DOHH2 (cell line): ENCODE measurements around the gene ATXN7.

ENCODE experiments used
- H3F3A ChIP-seq: fragments of 200-600 bp; sonication (generic), shearing (Covaris generic); 2 replicates; pipeline ENCODE4 v1.6.0; 2016; ENCODE audit warnings: antibody characterized with exemption, mild to moderate bottlenecking; ENCODE audit not compliant: control insufficient read depth, insufficient read depth
- H3K27ac ChIP-seq: fragments of 200-600 bp; sonication (generic); 2 replicates; pipeline ENCODE4 v1.5.1; 2014; ENCODE audit warnings: low read depth, mild to moderate bottlenecking, low read length, moderate library complexity
- H3K27me3 ChIP-seq: fragments of 200-600 bp; sonication (generic); 2 replicates; pipeline ENCODE4 v1.6.1; 2014; ENCODE audit warnings: mild to moderate bottlenecking, low read length, mixed read lengths; ENCODE audit not compliant: control insufficient read depth
- H3K36me3 ChIP-seq: fragments of 200-600 bp; sonication (generic); 2 replicates; pipeline ENCODE4 v1.6.1; 2014; ENCODE audit warnings: mild to moderate bottlenecking, low read length, moderate library complexity, mixed read lengths; ENCODE audit not compliant: control insufficient read depth
- H3K4me1 ChIP-seq: fragments of 200-600 bp; sonication (generic); 2 replicates; pipeline ENCODE4 v1.6.1; 2014; ENCODE audit warnings: mild to moderate bottlenecking, low read length, mixed read lengths; ENCODE audit not compliant: control insufficient read depth
- H3K4me2 ChIP-seq: fragments of 200-600 bp; sonication (generic); 2 replicates; pipeline ENCODE4 v1.6.0; 2014; ENCODE audit warnings: mild to moderate bottlenecking, low read length, moderate library complexity
- H3K4me3 ChIP-seq: fragments of 200-600 bp; sonication (generic); 2 replicates; pipeline ENCODE4 v1.5.1; 2014; ENCODE audit warnings: mild to moderate bottlenecking, low read length, mixed read lengths
- H3K79me2 ChIP-seq: fragments of 200-600 bp; sonication (generic); 2 replicates; pipeline ENCODE4 v1.6.1; 2014; ENCODE audit warnings: mild to moderate bottlenecking, low read length, mixed read lengths; ENCODE audit not compliant: control insufficient read depth
- H3K9me2 ChIP-seq: fragments of 200-600 bp; sonication (generic); replicated peaks from 2 replicates; pipeline ENCODE4 v1.6.1; 2014; ENCODE audit warnings: mild to moderate bottlenecking, low read length, mixed read lengths; ENCODE audit not compliant: control insufficient read depth
- H3K9me3 ChIP-seq: fragments of 200-600 bp; sonication (generic); 2 replicates; pipeline ENCODE4 v1.6.1; 2014; ENCODE audit warnings: antibody characterized with exemption, low read length, mixed read lengths; ENCODE audit not compliant: control insufficient read depth, insufficient read depth
- H4K20me1 ChIP-seq: fragments of 200-600 bp; sonication (generic); 2 replicates; pipeline ENCODE4 v1.6.0; 2014; ENCODE audit warnings: low read depth, mild to moderate bottlenecking, antibody characterized with exemption, low read length, moderate library complexity; ENCODE audit not compliant: control insufficient read depth, insufficient read depth
- EZH2phosphoT487 ChIP-seq: fragments of 200-600 bp; sonication (generic); IDR thresholded peaks from 2 replicates; pipeline ENCODE4 v1.6.1; 2017; ENCODE audit warnings: borderline replicate concordance, mild to moderate bottlenecking, antibody characterized with exemption, low read length, moderate library complexity, mixed read lengths
- TF ChIP-seq, protein P1 (sequence below): fragments of 200-600 bp; sonication (generic); IDR thresholded peaks from one replicate; pipeline ENCODE4 v1.5.1; 2014; ENCODE audit warnings: antibody characterized with exemption, mild to moderate bottlenecking, low read depth, low read length; ENCODE audit not compliant: poor library complexity, severe bottlenecking

Gene ATXN7

DNA sequence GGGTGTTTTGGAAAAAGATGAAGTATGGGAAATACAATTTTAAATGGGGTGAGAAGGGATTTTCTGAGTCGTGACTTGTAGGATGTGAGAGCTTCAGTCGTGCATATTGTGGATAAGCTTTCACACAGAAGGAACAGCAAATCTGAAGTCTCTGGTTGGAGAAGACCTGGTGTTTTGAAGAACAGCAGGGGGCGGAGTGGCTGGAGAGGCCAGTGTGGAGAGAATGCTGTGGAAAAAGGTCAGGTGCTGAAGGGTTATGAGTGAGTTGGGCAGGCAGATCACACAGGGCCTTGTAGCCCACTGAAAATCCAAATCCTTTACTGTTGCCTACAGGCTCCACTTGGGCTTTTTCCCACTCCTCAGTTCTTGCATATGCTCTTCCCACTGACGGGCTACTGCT, 62.6 kb downstream of the ATXN7 start:
- peaks cover 60% of the 10 kb centered on the region for H3K79me2 ChIP-seq
- no peak overlapping the region for H3K27ac ChIP-seq
- peaks cover 57% of the 10 kb centered on the region for H3K36me3 ChIP-seq
- H3K9me2 ChIP-seq = no peaks in the 10 kb centered on the region
- no peaks in the 10 kb centered on the region for H3K27me3 ChIP-seq
- no peak overlapping the region for H3K4me3 ChIP-seq
- no peak for TF ChIP-seq EZH2phosphoT487
- TF ChIP-seq, protein P1, sequence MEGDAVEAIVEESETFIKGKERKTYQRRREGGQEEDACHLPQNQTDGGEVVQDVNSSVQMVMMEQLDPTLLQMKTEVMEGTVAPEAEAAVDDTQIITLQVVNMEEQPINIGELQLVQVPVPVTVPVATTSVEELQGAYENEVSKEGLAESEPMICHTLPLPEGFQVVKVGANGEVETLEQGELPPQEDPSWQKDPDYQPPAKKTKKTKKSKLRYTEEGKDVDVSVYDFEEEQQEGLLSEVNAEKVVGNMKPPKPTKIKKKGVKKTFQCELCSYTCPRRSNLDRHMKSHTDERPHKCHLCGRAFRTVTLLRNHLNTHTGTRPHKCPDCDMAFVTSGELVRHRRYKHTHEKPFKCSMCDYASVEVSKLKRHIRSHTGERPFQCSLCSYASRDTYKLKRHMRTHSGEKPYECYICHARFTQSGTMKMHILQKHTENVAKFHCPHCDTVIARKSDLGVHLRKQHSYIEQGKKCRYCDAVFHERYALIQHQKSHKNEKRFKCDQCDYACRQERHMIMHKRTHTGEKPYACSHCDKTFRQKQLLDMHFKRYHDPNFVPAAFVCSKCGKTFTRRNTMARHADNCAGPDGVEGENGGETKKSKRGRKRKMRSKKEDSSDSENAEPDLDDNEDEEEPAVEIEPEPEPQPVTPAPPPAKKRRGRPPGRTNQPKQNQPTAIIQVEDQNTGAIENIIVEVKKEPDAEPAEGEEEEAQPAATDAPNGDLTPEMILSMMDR = peak; percentile 17
- peaks cover 13% of the 10 kb centered on the region; the same call in 1 of the 2 replicates for H4K20me1 ChIP-seq
- no peaks in the 10 kb centered on the region for H3K9me3 ChIP-seq
- H3K4me1 ChIP-seq = peaks cover 45% of the 10 kb centered on the region
- H3F3A ChIP-seq = peaks cover 17% of the 10 kb centered on the region
- no peak overlapping the region for H3K4me2 ChIP-seq

DNA sequence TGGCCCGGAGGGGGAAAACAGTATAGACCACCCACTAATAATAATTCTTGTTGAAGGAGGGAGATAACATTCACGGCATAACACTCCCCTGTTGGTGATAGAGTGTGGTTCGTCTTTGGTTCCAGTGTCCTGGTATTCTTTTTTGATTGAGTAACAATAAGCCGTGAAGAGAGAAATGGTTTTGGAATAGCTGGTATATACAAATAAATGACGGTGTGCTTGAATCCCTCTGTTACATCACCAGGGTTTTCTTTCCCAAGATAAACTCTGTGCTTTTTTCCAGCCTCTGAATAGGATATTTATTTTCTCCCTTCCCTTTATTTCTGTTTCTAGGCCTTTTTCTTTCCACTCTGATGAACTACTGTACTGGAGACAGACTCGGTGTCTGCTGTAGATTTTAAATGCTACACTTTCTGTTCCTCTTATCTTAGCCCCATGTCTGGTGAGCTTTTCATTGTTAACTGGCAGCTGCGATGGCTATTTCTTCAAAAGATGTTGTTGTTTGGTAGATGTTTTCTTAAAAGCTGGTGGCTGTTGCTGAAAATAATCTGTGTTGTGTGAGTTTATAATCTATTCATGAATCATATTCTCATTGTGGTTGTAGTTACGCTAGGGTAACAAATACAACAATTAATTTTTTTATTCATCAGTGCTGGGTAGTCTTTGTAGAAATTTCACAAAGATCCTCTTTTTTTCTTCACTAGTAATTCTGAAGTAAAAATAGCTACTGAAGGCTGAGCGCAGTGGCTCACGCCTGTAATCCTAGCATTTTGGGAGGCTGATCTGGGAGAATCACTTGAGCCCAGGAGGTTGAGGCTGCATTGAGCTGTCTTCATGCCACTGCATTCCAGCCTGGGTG, 64.0 kb downstream of the ATXN7 start:
- H4K20me1 ChIP-seq = peaks cover 17% of the 10 kb centered on the region; the same call in 1 of the 2 replicates
- H3K27ac ChIP-seq = peak overlapping the region; percentile 80
- H3K4me1 ChIP-seq = peaks cover 45% of the 10 kb centered on the region
- H3K4me3 ChIP-seq = peak overlapping the region; percentile 40
- H3K9me2 ChIP-seq = no peaks in the 10 kb centered on the region
- H3K36me3 ChIP-seq = peaks cover 51% of the 10 kb centered on the region
- peak overlapping the region; percentile 49 for H3K4me2 ChIP-seq
- H3F3A ChIP-seq = peaks cover 10% of the 10 kb centered on the region
- peaks cover 71% of the 10 kb centered on the region for H3K79me2 ChIP-seq
- no peaks in the 10 kb centered on the region for H3K27me3 ChIP-seq
- no peaks in the 10 kb centered on the region for H3K9me3 ChIP-seq
- TF ChIP-seq, protein P1 = no peak
- TF ChIP-seq EZH2phosphoT487 = no peak

DNA sequence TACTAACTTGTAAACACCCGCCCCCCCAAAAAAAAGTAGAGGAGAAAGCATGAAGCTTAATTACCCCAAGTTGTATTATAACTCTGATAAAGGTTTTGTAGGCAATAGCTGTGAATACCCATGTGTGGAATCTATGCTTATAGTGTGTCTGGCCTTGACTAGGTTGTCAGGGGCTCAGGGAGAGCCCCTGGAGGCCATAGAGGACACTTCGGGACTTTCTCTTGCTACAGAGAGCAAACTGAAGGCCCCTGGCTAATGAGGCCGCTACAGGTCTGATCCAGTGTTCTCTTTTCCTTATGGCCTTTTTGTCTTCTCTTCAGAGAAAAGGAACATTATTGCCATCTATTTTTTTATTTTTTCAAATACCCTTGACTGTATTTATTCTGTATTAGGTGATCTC, 67.6 kb downstream of the ATXN7 start:
- Histone ChIP-seq H3K36me3 (peaks cover 44% of the 10 kb centered on the region), H3K4me1 (peaks cover 60% of the 10 kb centered on the region)
- no peak for TF ChIP-seq EZH2phosphoT487
- TF ChIP-seq, protein P1 = peak; percentile 9

More for the DNA sequence above, 67.6 kb downstream of the ATXN7 start:
- Histone ChIP-seq H3K79me2 (peaks cover 86% of the 10 kb centered on the region), H3K9me2 (no peaks in the 10 kb centered on the region), H3K4me3 (no peak overlapping the region), H3K27ac (no peak overlapping the region), H4K20me1 (peaks cover 23% of the 10 kb centered on the region; the same call in 1 of the 2 replicates), H3K27me3 (no peaks in the 10 kb centered on the region), H3K9me3 (no peaks in the 10 kb centered on the region), H3F3A (peaks cover 17% of the 10 kb centered on the region), H3K4me2 (no peak overlapping the region)
